BLaER1 (cell line): ENCODE data around the gene ZSWIM1.
A peak's percentile ranks its signal among the peaks of the same experiment; 100 is the strongest.
"Not testable (repeated sequence)": the region's sequence is repeated elsewhere in the genome, so short reads cannot be mapped to it uniquely, and the experiment has no call there.

Experiments used
- H3K27ac ChIP-seq: shearing (Covaris generic); formaldehyde crosslinking; 2 replicates; pipeline ENCODE4 v1.8.1; 2022
- H3K27me3 ChIP-seq: shearing (Covaris generic); formaldehyde crosslinking; 2 replicates; pipeline ENCODE4 v1.8.1; 2022
- H3K36me3 ChIP-seq: shearing (Covaris generic); formaldehyde crosslinking; 2 replicates; pipeline ENCODE4 v1.8.1; 2022
- H3K4me1 ChIP-seq: shearing (Covaris generic); formaldehyde crosslinking; 2 replicates; pipeline ENCODE4 v1.8.1; 2022
- H3K4me2 ChIP-seq: shearing (Covaris generic); formaldehyde crosslinking; 2 replicates; pipeline ENCODE4 v1.8.1; 2022
- H3K4me3 ChIP-seq: shearing (Covaris generic); formaldehyde crosslinking; 2 replicates; pipeline ENCODE4 v1.8.1; 2022
- H3K9ac ChIP-seq: shearing (Covaris generic); formaldehyde crosslinking; 2 replicates; pipeline ENCODE4 v1.8.1; 2022
- H3K9me3 ChIP-seq: shearing (Covaris generic); formaldehyde crosslinking; 2 replicates; pipeline ENCODE4 v1.8.1; 2022
- H4K20me1 ChIP-seq: shearing (Covaris generic); formaldehyde crosslinking; 2 replicates; pipeline ENCODE4 v1.8.1; 2022
- Cebpa-rat ChIP-seq: shearing (Covaris generic); IDR thresholded peaks from 2 replicates; pipeline ENCODE4 v1.8.1; 2022

ZSWIM1 gene

DNA sequence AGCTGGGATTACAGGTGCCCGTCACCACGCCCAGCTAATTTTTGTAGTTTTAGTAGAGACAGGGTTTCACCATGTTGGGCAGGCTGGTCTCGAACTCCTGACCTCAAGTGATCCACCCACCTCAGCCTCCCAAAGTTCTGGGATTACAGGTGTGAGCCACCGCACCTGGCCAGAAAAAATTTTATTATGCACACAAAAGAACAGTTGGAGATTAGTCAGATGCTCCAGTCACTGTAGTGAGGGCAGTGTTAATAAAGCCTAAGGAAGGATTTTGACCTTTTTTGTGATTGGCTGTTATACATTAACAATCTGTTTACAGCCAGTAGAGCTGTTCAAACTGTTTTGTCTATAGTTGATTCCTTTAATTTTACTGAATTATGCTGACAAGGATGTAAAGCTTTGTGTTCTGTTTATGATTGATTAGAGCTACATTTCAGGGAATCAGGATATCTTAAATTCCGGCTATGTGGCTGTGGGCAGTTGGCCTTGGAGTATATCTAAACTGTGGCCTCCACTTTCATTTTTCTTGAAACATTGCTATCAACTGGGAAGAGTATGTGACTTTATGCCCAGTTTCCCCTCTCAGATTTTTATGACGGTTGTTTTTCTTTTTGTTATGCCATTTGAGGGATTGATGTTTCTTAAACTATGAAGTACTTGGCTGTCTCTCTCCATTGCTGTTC lies 13.8 kb upstream of the ZSWIM1 start:
- no peaks in the 10 kb centered on the region for H3K9me3 ChIP-seq
- no peaks in the 10 kb centered on the region for H3K27me3 ChIP-seq
- no peak for TF ChIP-seq Cebpa-rat
- peaks cover 8% of the 10 kb centered on the region; the same call in 1 of the 2 replicates for H3K36me3 ChIP-seq
- no peak overlapping the region for H3K27ac ChIP-seq
- H3K4me1 ChIP-seq = no peaks in the 10 kb centered on the region
- no peak overlapping the region for H3K4me3 ChIP-seq
- no peak overlapping the region for H3K9ac ChIP-seq
- H4K20me1 ChIP-seq = 0 out of 2 replicates have a peak, but pooled peaks cover 11% of the 10 kb centered on the region
- no peak overlapping the region for H3K4me2 ChIP-seq

DNA sequence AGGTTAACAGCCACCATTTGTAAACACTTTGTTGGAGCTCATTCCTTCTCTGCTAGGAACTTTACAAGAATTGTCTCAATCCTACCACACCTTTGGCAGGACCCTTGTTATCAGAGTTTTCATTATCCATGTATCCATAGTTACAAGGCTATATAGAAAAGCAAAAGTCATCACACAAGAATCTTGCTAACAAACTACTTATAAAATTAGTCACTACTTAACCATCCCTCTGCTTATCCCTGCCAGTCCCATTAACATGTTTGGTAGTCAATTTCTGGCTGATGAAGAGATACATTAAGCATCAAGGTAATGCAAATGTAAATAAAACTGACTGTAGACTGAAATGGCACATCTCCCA lies 13.2 kb upstream of the ZSWIM1 start:
- H3K27ac ChIP-seq = no peak overlapping the region

DNA sequence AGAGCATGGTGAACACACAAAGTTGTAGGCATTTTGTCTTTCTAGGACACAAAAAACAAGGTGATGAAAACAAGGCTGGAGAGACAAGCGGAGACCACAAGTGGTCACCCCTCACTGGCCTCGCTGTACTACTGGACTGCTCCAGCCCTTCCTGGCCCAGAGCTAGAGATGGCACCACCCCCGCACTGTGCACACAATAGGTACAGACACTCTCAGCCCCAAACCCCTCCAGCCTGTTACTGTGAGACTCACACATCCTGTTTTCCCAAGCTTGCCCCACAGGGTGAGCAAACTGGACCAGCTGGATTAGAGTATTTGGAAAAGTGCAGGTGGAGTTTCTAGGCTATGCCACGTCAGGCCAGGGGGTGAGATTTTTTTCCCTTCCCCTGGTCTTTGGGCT lies 8.4 kb upstream of the ZSWIM1 start:
- Histone ChIP-seq H3K27me3 (no peaks in the 10 kb centered on the region), H3K9me3 (no peaks in the 10 kb centered on the region), H3K4me2 (no peak overlapping the region), H3K4me1 (no peaks in the 10 kb centered on the region), H3K9ac (no peak overlapping the region), H3K36me3 (peaks cover 30% of the 10 kb centered on the region), H3K4me3 (no peak overlapping the region), H3K27ac (no peak overlapping the region), H4K20me1 (0 out of 2 replicates have a peak, but pooled peaks cover 2% of the 10 kb centered on the region)
- TF ChIP-seq Cebpa-rat = no peak

More for the DNA sequence above, 13.2 kb upstream of the ZSWIM1 start:
- Histone ChIP-seq H4K20me1 (0 out of 2 replicates have a peak, but pooled peaks cover 11% of the 10 kb centered on the region), H3K4me3 (no peak overlapping the region), H3K9me3 (no peaks in the 10 kb centered on the region), H3K36me3 (peaks cover 13% of the 10 kb centered on the region; the same call in 1 of the 2 replicates), H3K9ac (no peak overlapping the region), H3K4me2 (no peak overlapping the region), H3K27me3 (no peaks in the 10 kb centered on the region), H3K4me1 (no peaks in the 10 kb centered on the region)
- TF ChIP-seq Cebpa-rat = no peak

- Histone ChIP-seq H3K4me2 (no peak overlapping the region), H3K4me1 (no peaks in the 10 kb centered on the region), H3K27ac (no peak overlapping the region), H3K27me3 (no peaks in the 10 kb centered on the region), H3K4me3 (no peak overlapping the region), H4K20me1 (0 out of 2 replicates have a peak, but pooled peaks cover 11% of the 10 kb centered on the region), H3K36me3 (peaks cover 39% of the 10 kb centered on the region), H3K9me3 (no peaks in the 10 kb centered on the region), H3K9ac (no peak overlapping the region)
- no peak for TF ChIP-seq Cebpa-rat
Observed at GRCh38 chr20:45873409-45874103, 7.5 kb upstream of the ZSWIM1 start.

DNA sequence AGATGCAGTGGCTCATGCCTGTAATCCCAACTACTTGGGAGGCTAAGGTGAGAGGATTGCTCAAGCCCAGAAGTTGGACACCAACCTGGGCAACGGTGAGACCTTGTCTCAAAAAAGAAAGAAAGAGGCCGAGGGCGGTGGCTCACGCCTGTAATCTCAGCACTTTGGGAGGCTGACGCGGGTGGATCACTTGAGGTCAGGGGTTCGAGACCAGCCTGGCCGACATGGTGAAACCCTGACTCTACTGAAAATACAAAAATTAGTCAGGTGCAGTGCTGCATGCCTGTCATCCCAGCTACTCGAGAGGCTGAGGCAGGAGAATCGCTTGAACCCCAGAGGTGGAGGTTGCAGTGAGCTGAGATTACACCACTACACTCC lies 6.9 kb upstream of the ZSWIM1 start:
- not testable (repeated sequence) for H3K4me1 ChIP-seq, H3K9ac ChIP-seq, H3K27me3 ChIP-seq, H3K9me3 ChIP-seq, H3K4me2 ChIP-seq, H3K4me3 ChIP-seq, H3K27ac ChIP-seq
- 0 out of 2 replicates have a peak, but pooled peaks cover 11% of the 10 kb centered on the region for H4K20me1 ChIP-seq
- peaks cover 44% of the 10 kb centered on the region for H3K36me3 ChIP-seq

DNA sequence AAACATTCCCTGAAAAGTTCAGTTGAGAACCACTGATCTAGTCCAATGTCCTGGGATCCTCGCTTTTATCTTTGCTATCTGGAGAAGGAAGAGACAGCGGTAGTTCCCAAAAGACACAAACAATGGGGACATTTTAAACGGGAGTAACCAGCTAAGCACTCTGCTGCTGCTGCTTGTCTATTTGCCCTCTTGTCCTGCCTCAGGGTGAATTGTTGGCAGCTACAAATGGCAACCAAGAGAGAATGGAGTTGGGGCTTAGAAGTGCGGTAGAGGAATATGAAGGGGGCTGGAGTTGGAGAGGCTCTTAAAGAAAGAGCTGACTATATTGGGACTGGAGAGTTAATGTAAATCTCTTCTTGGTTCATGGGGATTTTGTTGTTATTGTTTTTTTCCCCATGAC lies 6.5 kb upstream of the ZSWIM1 start:
- Histone ChIP-seq H3K36me3 (peaks cover 44% of the 10 kb centered on the region), H3K9ac (no peak overlapping the region), H3K9me3 (no peaks in the 10 kb centered on the region), H3K4me2 (no peak overlapping the region), H3K27me3 (no peaks in the 10 kb centered on the region), H3K4me3 (no peak overlapping the region), H4K20me1 (0 out of 2 replicates have a peak, but pooled peaks cover 11% of the 10 kb centered on the region), H3K4me1 (no peaks in the 10 kb centered on the region), H3K27ac (no peak overlapping the region)
- no peak for TF ChIP-seq Cebpa-rat

DNA sequence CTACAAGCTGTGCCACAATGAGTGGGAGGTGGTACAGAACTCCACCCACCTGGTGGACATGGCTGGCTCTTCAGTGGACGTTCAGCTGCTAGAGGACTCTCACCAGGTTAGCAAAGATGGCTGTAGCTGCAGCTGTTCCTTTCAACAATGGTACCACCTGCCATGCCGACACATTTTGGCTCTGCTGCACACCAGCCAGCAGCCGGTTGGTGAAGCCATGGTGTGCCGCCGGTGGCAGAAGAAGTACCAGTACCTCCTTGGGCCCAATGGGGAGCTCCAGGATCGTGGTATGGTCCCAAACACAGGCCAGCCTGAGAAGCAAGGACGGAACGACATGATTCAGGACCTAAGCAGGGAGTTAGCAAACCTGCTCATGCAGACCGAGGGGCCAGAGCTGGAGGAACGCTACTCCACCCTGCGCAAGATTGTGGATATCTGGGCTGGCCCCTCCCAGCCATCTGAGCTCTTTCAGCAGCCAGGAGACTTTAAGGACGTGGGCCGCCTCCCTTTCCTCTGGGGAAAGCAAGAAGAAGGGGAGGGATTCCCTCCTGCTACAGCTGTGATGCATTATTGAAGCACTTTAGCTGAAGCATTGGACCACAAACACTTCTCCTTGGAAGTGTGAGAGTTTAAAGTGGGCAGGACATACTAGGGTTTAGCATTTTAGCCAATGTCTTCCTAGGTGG lies 2.8 kb upstream of the ZSWIM1 start:
- H3K4me1 ChIP-seq = peaks cover 18% of the 10 kb centered on the region
- H3K27me3 ChIP-seq = no peaks in the 10 kb centered on the region
- no peak overlapping the region for H3K9ac ChIP-seq
- peaks cover 21% of the 10 kb centered on the region; the same call in 1 of the 2 replicates for H4K20me1 ChIP-seq
- H3K27ac ChIP-seq = no peak overlapping the region
- H3K36me3 ChIP-seq = peaks cover 51% of the 10 kb centered on the region
- no peak overlapping the region for H3K4me2 ChIP-seq
- H3K9me3 ChIP-seq = no peaks in the 10 kb centered on the region
- no peak overlapping the region for H3K4me3 ChIP-seq
- TF ChIP-seq Cebpa-rat = no peak

GRCh38 chr20:45882469-45883099 lies 1.6 kb downstream of the ZSWIM1 start:
- Histone ChIP-seq H4K20me1 (peaks cover 43% of the 10 kb centered on the region), H3K4me1 (peaks cover 28% of the 10 kb centered on the region), H3K4me3 (no peak overlapping the region), H3K4me2 (no peak overlapping the region; the same call in 1 of the 2 replicates), H3K27ac (no peak overlapping the region), H3K9ac (0 out of 2 replicates have a peak overlapping the region, but pooled peaks have one; percentile 14), H3K36me3 (peaks cover 80% of the 10 kb centered on the region), H3K9me3 (no peaks in the 10 kb centered on the region), H3K27me3 (no peaks in the 10 kb centered on the region)
- TF ChIP-seq Cebpa-rat = no peak

GRCh38 chr20:45883100-45883469 lies 2.1 kb downstream of the ZSWIM1 start:
- no peak overlapping the region for H3K4me2 ChIP-seq
- no peak for TF ChIP-seq Cebpa-rat
- H4K20me1 ChIP-seq = peaks cover 38% of the 10 kb centered on the region
- no peaks in the 10 kb centered on the region for H3K27me3 ChIP-seq
- H3K9me3 ChIP-seq = no peaks in the 10 kb centered on the region
- peaks cover 28% of the 10 kb centered on the region for H3K4me1 ChIP-seq
- no peak overlapping the region for H3K9ac ChIP-seq
- H3K27ac ChIP-seq = no peak overlapping the region
- H3K36me3 ChIP-seq = peaks cover 76% of the 10 kb centered on the region
- no peak overlapping the region for H3K4me3 ChIP-seq
